ENCODE data around the gene TBPL1.

DNA sequence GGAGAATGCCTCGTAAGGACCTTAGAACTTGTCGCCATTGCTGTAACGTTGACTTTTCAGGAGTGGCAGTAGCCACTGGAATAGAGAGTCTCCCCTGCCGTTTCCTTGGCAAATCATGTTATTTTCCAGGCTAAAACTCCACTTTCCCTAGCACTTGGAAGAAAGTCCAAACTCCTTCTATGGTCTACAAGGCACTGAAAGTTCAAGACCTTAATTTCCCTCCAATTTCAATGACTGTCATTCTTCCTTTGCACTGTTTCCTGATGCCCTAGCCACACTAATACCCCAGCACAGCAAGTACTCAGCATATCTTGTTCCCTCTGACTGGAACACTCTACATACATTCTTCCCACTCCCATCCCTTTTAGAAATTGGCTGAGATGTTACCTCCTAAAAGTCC lies 1.8 kb upstream of the TBPL1 start:
- TF ChIP-seq EP300 (IDR thresholded peaks at IDR 0.05; ENCODE audit: low read depth) (no peak), POLR2AphosphoS5 (IDR thresholded peaks at IDR 0.05) (no peak)

Measured in transverse colon (tissue), 3 donors.